ENCODE results near the gene CTNNA3. TPM values are rescaled to one million over a fixed set of nuclear protein-coding genes. Genes with fewer than 3 reads are reported as not detected.

CTNNA3 gene
- total and polyA plus RNA-seq, 4 donors, result 0.38 to 8.9 (median 5.2) TPM

GRCh38 chr10:66102756-66103155, 1593.2 kb downstream of the CTNNA3 start:
- H3K27me3 ChIP-seq (ENCODE audit: control insufficient read depth in 1 of 2, insufficient read depth in 2 of 2, low read length in 1 of 2), result no peaks in the 10 kb centered on the region
- H3K9me3 ChIP-seq (ENCODE audit: control insufficient read depth, low read length), result no peaks in the 10 kb centered on the region
- no peaks in the 10 kb centered on the region for H3K4me1 ChIP-seq (ENCODE audit: control insufficient read depth in 1 of 2, insufficient read depth in 2 of 2, low read length in 2 of 2)
- 29 to 44% methylated on average over 3 of the region's 3 CpGs for WGBS, 2 donors
- no peak for ATAC-seq (ENCODE audit: low FRiP score)
- no peak for DNase-seq
- intact Hi-C loops (cut with DNase I), result no loop called here
- no peaks in the 10 kb centered on the region for H3K36me3 ChIP-seq (ENCODE audit: control insufficient read depth in 1 of 2, insufficient read depth in 2 of 2, low read length in 1 of 2)
- no peak overlapping the region for H3K27ac ChIP-seq (ENCODE audit: low read depth in 1 of 2, low read length in 2 of 2)
- H3K4me3 ChIP-seq (ENCODE audit: low read length in 2 of 2), result no peak overlapping the region

GRCh38 chr10:66098595-66099480, 1597.2 kb downstream of the CTNNA3 start:
- intact Hi-C loops (cut with DNase I), result no loop called here
- Histone ChIP-seq H3K4me1 (ENCODE audit: control insufficient read depth in 1 of 2, insufficient read depth in 2 of 2, low read length in 2 of 2) (no peaks in the 10 kb centered on the region), H3K36me3 (ENCODE audit: control insufficient read depth in 1 of 2, insufficient read depth in 2 of 2, low read length in 1 of 2) (no peaks in the 10 kb centered on the region), H3K4me3 (ENCODE audit: low read length in 2 of 2) (no peak overlapping the region), H3K9me3 (ENCODE audit: control insufficient read depth, low read length) (no peaks in the 10 kb centered on the region), H3K27ac (ENCODE audit: low read depth in 1 of 2, low read length in 2 of 2) (no peak overlapping the region), H3K27me3 (ENCODE audit: control insufficient read depth in 1 of 2, insufficient read depth in 2 of 2, low read length in 1 of 2) (no peaks in the 10 kb centered on the region)
- WGBS, 2 donors, result 47 to 54% methylated on average over 6 of the region's 6 CpGs
- ATAC-seq (ENCODE audit: low FRiP score), result no peak
- no peak for DNase-seq

- no peaks in the 10 kb centered on the region for H3K4me1 ChIP-seq (ENCODE audit: control insufficient read depth in 1 of 2, insufficient read depth in 2 of 2, low read length in 2 of 2)
- 44 to 48% methylated on average over 2 of the region's 2 CpGs for WGBS, 2 donors
- H3K9me3 ChIP-seq (ENCODE audit: control insufficient read depth, low read length), result no peaks in the 10 kb centered on the region
- no peak overlapping the region for H3K27ac ChIP-seq (ENCODE audit: low read depth in 1 of 2, low read length in 2 of 2)
- intact Hi-C loops (cut with DNase I), result no loop called here
- no peak for DNase-seq
- no peaks in the 10 kb centered on the region for H3K27me3 ChIP-seq (ENCODE audit: control insufficient read depth in 1 of 2, insufficient read depth in 2 of 2, low read length in 1 of 2)
- no peak for ATAC-seq (ENCODE audit: low FRiP score)
- no peaks in the 10 kb centered on the region for H3K36me3 ChIP-seq (ENCODE audit: control insufficient read depth in 1 of 2, insufficient read depth in 2 of 2, low read length in 1 of 2)
- H3K4me3 ChIP-seq (ENCODE audit: low read length in 2 of 2), result no peak overlapping the region
Observed at GRCh38 chr10:66095610-66096009, 1600.4 kb downstream of the CTNNA3 start.

- Histone ChIP-seq H3K4me1 (ENCODE audit: control insufficient read depth in 1 of 2, insufficient read depth in 2 of 2, low read length in 2 of 2) (no peaks in the 10 kb centered on the region), H3K36me3 (ENCODE audit: control insufficient read depth in 1 of 2, insufficient read depth in 2 of 2, low read length in 1 of 2) (no peaks in the 10 kb centered on the region), H3K9me3 (ENCODE audit: control insufficient read depth, low read length) (no peaks in the 10 kb centered on the region), H3K4me3 (ENCODE audit: low read length in 2 of 2) (no peak overlapping the region), H3K27me3 (ENCODE audit: control insufficient read depth in 1 of 2, insufficient read depth in 2 of 2, low read length in 1 of 2) (no peaks in the 10 kb centered on the region), H3K27ac (ENCODE audit: low read depth in 1 of 2, low read length in 2 of 2) (no peak overlapping the region)
- WGBS, 2 donors, result 0 to 5% methylated on average over 1 of the region's 1 CpG
- DNase-seq (no peak), ATAC-seq (ENCODE audit: low FRiP score) (no peak)
- intact Hi-C loops (cut with DNase I), result no loop called here
Observed at GRCh38 chr10:66085906-66086305, 1610.1 kb downstream of the CTNNA3 start.

GRCh38 chr10:66071907-66072306, 1624.1 kb downstream of the CTNNA3 start:
- H3K36me3 ChIP-seq (ENCODE audit: control insufficient read depth in 1 of 2, insufficient read depth in 2 of 2, low read length in 1 of 2), result no peaks in the 10 kb centered on the region
- H3K9me3 ChIP-seq (ENCODE audit: control insufficient read depth, low read length), result no peaks in the 10 kb centered on the region
- H3K27ac ChIP-seq (ENCODE audit: low read depth in 1 of 2, low read length in 2 of 2), result no peak overlapping the region
- no peak overlapping the region for H3K4me3 ChIP-seq (ENCODE audit: low read length in 2 of 2)
- intact Hi-C loops (cut with DNase I), result no loop called here
- ATAC-seq (ENCODE audit: low FRiP score) (no peak), DNase-seq (no peak)
- H3K4me1 ChIP-seq (ENCODE audit: control insufficient read depth in 1 of 2, insufficient read depth in 2 of 2, low read length in 2 of 2), result no peaks in the 10 kb centered on the region
- H3K27me3 ChIP-seq (ENCODE audit: control insufficient read depth in 1 of 2, insufficient read depth in 2 of 2, low read length in 1 of 2), result no peaks in the 10 kb centered on the region
- WGBS, 2 donors, result 80 to 94% methylated on average over 2 of the region's 2 CpGs

- H3K4me3 ChIP-seq (ENCODE audit: low read length in 2 of 2), result no peak overlapping the region
- H3K27ac ChIP-seq (ENCODE audit: low read depth in 1 of 2, low read length in 2 of 2), result no peak overlapping the region
- intact Hi-C loops (cut with DNase I), result no loop called here
- H3K9me3 ChIP-seq (ENCODE audit: control insufficient read depth, low read length), result no peaks in the 10 kb centered on the region
- ATAC-seq (ENCODE audit: low FRiP score), result no peak
- no peaks in the 10 kb centered on the region for H3K36me3 ChIP-seq (ENCODE audit: control insufficient read depth in 1 of 2, insufficient read depth in 2 of 2, low read length in 1 of 2)
- H3K27me3 ChIP-seq (ENCODE audit: control insufficient read depth in 1 of 2, insufficient read depth in 2 of 2, low read length in 1 of 2), result no peaks in the 10 kb centered on the region
- no peaks in the 10 kb centered on the region for H3K4me1 ChIP-seq (ENCODE audit: control insufficient read depth in 1 of 2, insufficient read depth in 2 of 2, low read length in 2 of 2)
- no peak for DNase-seq
Observed at GRCh38 chr10:66058594-66058993, 1637.4 kb downstream of the CTNNA3 start.

- 41 to 66% methylated on average over 3 of the region's 3 CpGs for WGBS, 2 donors
- no peaks in the 10 kb centered on the region for H3K4me1 ChIP-seq (ENCODE audit: control insufficient read depth in 1 of 2, insufficient read depth in 2 of 2, low read length in 2 of 2)
- no peaks in the 10 kb centered on the region for H3K36me3 ChIP-seq (ENCODE audit: control insufficient read depth in 1 of 2, insufficient read depth in 2 of 2, low read length in 1 of 2)
- no peak overlapping the region for H3K27ac ChIP-seq (ENCODE audit: low read depth in 1 of 2, low read length in 2 of 2)
- peaks cover 4% of the 10 kb centered on the region for H3K9me3 ChIP-seq (ENCODE audit: control insufficient read depth, low read length)
- no peak overlapping the region for H3K4me3 ChIP-seq (ENCODE audit: low read length in 2 of 2)
- DNase-seq, result no peak
- no peak for ATAC-seq (ENCODE audit: low FRiP score)
- intact Hi-C loops (cut with DNase I), result no loop called here
- no peaks in the 10 kb centered on the region for H3K27me3 ChIP-seq (ENCODE audit: control insufficient read depth in 1 of 2, insufficient read depth in 2 of 2, low read length in 1 of 2)
Observed at GRCh38 chr10:66049335-66049734, 1646.7 kb downstream of the CTNNA3 start.

GRCh38 chr10:66045859-66046258, 1650.1 kb downstream of the CTNNA3 start:
- Histone ChIP-seq H3K4me3 (ENCODE audit: low read length in 2 of 2) (no peak overlapping the region), H3K27ac (ENCODE audit: low read depth in 1 of 2, low read length in 2 of 2) (no peak overlapping the region), H3K27me3 (ENCODE audit: control insufficient read depth in 1 of 2, insufficient read depth in 2 of 2, low read length in 1 of 2) (no peaks in the 10 kb centered on the region), H3K9me3 (ENCODE audit: control insufficient read depth, low read length) (peaks cover 4% of the 10 kb centered on the region), H3K4me1 (ENCODE audit: control insufficient read depth in 1 of 2, insufficient read depth in 2 of 2, low read length in 2 of 2) (no peaks in the 10 kb centered on the region), H3K36me3 (ENCODE audit: control insufficient read depth in 1 of 2, insufficient read depth in 2 of 2, low read length in 1 of 2) (no peaks in the 10 kb centered on the region)
- intact Hi-C loops (cut with DNase I), result no loop called here
- ATAC-seq (ENCODE audit: low FRiP score) (no peak), DNase-seq (no peak)
- WGBS, 2 donors, result 73 to 88% methylated on average over 1 of the region's 1 CpG

GRCh38 chr10:66041771-66042170, 1654.2 kb downstream of the CTNNA3 start:
- H3K9me3 ChIP-seq (ENCODE audit: control insufficient read depth, low read length), result peaks cover 4% of the 10 kb centered on the region
- no peak overlapping the region for H3K27ac ChIP-seq (ENCODE audit: low read depth in 1 of 2, low read length in 2 of 2)
- H3K27me3 ChIP-seq (ENCODE audit: control insufficient read depth in 1 of 2, insufficient read depth in 2 of 2, low read length in 1 of 2), result no peaks in the 10 kb centered on the region
- no peaks in the 10 kb centered on the region for H3K4me1 ChIP-seq (ENCODE audit: control insufficient read depth in 1 of 2, insufficient read depth in 2 of 2, low read length in 2 of 2)
- ATAC-seq (ENCODE audit: low FRiP score), result no peak
- intact Hi-C loops (cut with DNase I), result no loop called here
- H3K4me3 ChIP-seq (ENCODE audit: low read length in 2 of 2), result no peak overlapping the region
- H3K36me3 ChIP-seq (ENCODE audit: control insufficient read depth in 1 of 2, insufficient read depth in 2 of 2, low read length in 1 of 2), result no peaks in the 10 kb centered on the region
- 43 to 53% methylated on average over 3 of the region's 3 CpGs for WGBS, 2 donors
- DNase-seq, result no peak
